Measurements from ENCODE around the gene REX1BD. TPM values are rescaled to one million over a fixed set of nuclear protein-coding genes. Genes with fewer than 3 reads are reported as not detected.

Gene REX1BD
- total and polyA plus RNA-seq, 2 donors (not counting 3 experiments of a cell fraction or from before 2014, with no cell fraction given), result 64.4 to 90.9 TPM

- H3K4me1 ChIP-seq (ENCODE audit: control insufficient read depth, extremely low read depth, insufficient read depth, low read length), result peaks cover 12% of the 10 kb centered on the region
- BruUV-seq (replicated peaks), result no TSS peak
- CTCF ChIA-PET, result interaction anchor here (1.3 kb wide), 1 partner anchor 98 kb away, joined by 3 read pairs; no protein-coding TSS in a partner anchor
- peaks cover 16% of the 10 kb centered on the region for H3K79me2 ChIP-seq (ENCODE audit: control insufficient read depth, insufficient read depth, low read length)
- no peak overlapping the region for H3K9ac ChIP-seq (replicated peaks; ENCODE audit: extremely low read depth, insufficient read depth, low read length)
- POLR2A ChIA-PET, result no interaction called here
- peaks cover 11 to 36% of the 10 kb centered on the region in 2 experiments for H3K36me3 ChIP-seq (ENCODE audit: control insufficient read depth in 2 of 2, extremely low read depth in 1 of 2, insufficient read depth in 2 of 2, low read length in 2 of 2)
- TF ChIP-seq EZH2 (IDR thresholded peaks at IDR 0.05; ENCODE audit: borderline replicate concordance, low read depth, low read length, severe bottlenecking), result no peak
- TF ChIP-seq GATA2 (IDR thresholded peaks at IDR 0.05; ENCODE audit: insufficient read depth, insufficient read length, low read depth, low read length), result no peak
- no peak for TF ChIP-seq MYC (IDR thresholded peaks at IDR 0.05; ENCODE audit: low read depth, low read length)
- no peak for TF ChIP-seq FOS (IDR thresholded peaks at IDR 0.05; ENCODE audit: borderline replicate concordance, insufficient read depth, low read length)
- no peak for TF ChIP-seq POLR2A (IDR thresholded peaks at IDR 0.05; ENCODE audit: low read depth, low read length)
- TF ChIP-seq, protein P1, sequence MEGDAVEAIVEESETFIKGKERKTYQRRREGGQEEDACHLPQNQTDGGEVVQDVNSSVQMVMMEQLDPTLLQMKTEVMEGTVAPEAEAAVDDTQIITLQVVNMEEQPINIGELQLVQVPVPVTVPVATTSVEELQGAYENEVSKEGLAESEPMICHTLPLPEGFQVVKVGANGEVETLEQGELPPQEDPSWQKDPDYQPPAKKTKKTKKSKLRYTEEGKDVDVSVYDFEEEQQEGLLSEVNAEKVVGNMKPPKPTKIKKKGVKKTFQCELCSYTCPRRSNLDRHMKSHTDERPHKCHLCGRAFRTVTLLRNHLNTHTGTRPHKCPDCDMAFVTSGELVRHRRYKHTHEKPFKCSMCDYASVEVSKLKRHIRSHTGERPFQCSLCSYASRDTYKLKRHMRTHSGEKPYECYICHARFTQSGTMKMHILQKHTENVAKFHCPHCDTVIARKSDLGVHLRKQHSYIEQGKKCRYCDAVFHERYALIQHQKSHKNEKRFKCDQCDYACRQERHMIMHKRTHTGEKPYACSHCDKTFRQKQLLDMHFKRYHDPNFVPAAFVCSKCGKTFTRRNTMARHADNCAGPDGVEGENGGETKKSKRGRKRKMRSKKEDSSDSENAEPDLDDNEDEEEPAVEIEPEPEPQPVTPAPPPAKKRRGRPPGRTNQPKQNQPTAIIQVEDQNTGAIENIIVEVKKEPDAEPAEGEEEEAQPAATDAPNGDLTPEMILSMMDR (IDR thresholded peaks at IDR 0.05; ENCODE audit: extremely low read depth in 1 of 2, insufficient read depth in 1 of 2, low read depth in 1 of 2, low read length in 2 of 2), result no peak
- TF ChIP-seq JUN (IDR thresholded peaks at IDR 0.05; ENCODE audit: borderline replicate concordance, insufficient read depth, insufficient read length, low read depth), result no peak
- TF ChIP-seq, protein P2, sequence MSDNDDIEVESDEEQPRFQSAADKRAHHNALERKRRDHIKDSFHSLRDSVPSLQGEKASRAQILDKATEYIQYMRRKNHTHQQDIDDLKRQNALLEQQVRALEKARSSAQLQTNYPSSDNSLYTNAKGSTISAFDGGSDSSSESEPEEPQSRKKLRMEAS (IDR thresholded peaks at IDR 0.05; ENCODE audit: insufficient read depth, insufficient read length), result no peak
- no peak for TF ChIP-seq POLR2AphosphoS5 (IDR thresholded peaks at IDR 0.05; ENCODE audit: insufficient read depth, low read depth, low read length)
- H3K27me3 ChIP-seq (ENCODE audit: control insufficient read depth in 2 of 2, insufficient read depth in 2 of 2, low read length in 2 of 2), result no peaks in the 10 kb centered on the region
- no peaks in the 10 kb centered on the region for H3K9me1 ChIP-seq (replicated peaks; ENCODE audit: control insufficient read depth, extremely low read depth, insufficient read depth, low read length)
- H3K4me3 ChIP-seq (replicated peaks in 1 of 3; ENCODE audit: insufficient read depth in 1 of 3, low read depth in 1 of 3, low read length in 3 of 3), result no peak overlapping the region
- no peak overlapping the region for H3K4me2 ChIP-seq (ENCODE audit: insufficient read depth, low read length)
- no peak overlapping the region for H3K27ac ChIP-seq (ENCODE audit: insufficient read depth, low read depth, low read length)
- H4K20me1 ChIP-seq (replicated peaks; ENCODE audit: control insufficient read depth, extremely low read depth, insufficient read depth, low read length), result no peaks in the 10 kb centered on the region
- H3K9me3 ChIP-seq (replicated peaks; ENCODE audit: control insufficient read depth, insufficient read depth, low read length), result no peaks in the 10 kb centered on the region
- H2AFZ ChIP-seq (ENCODE audit: low read depth, low read length), result no peak overlapping the region
- intact Hi-C loops (cut with micrococcal nuclease), result no loop called here
- FAIRE-seq, result no peak
- no peak for DNase-seq (ENCODE audit: low read depth, low spot score)
- dilution Hi-C loops (cut with MboI; ENCODE audit: extremely low pct_ligation_motif_present, low sequenced_read_pairs), result no loop called here
These were observed 20.2 kb upstream of the REX1BD start for GRCh38 chr19:18568367-18568766.
